HG03045 (cell line): ENCODE results near the gene KCNQ2.
"Not testable (repeated sequence)": the region's sequence is repeated elsewhere in the genome, so short reads cannot be mapped to it uniquely, and the experiment has no call there.

ENCODE experiments used
- ATAC-seq: cut with Tn5 transposase; IDR thresholded peaks from one replicate; pipeline ENCODE4 v1.9.1; 2021; ENCODE audit warnings: mild to moderate bottlenecking, moderate library complexity; ENCODE audit not compliant: unreplicated experiment

KCNQ2 gene

GRCh38 chr20:63491078-63491477 lies 18.6 kb upstream of the KCNQ2 start:
- ATAC-seq, result no peak

GRCh38 chr20:63490416-63490815 lies 18.0 kb upstream of the KCNQ2 start:
- ATAC-seq, result no peak

GRCh38 chr20:63488315-63489251 lies 16.1 kb upstream of the KCNQ2 start:
- no peak for ATAC-seq

GRCh38 chr20:63487781-63488241 lies 15.4 kb upstream of the KCNQ2 start:
- no peak for ATAC-seq

GRCh38 chr20:63487116-63487764 lies 14.8 kb upstream of the KCNQ2 start:
- no peak for ATAC-seq

- no peak for ATAC-seq
These were observed 13.9 kb upstream of the KCNQ2 start for GRCh38 chr20:63486300-63486855.

- ATAC-seq, result no peak
These were observed 12.4 kb upstream of the KCNQ2 start for GRCh38 chr20:63484651-63485403.

- ATAC-seq, result no peak
These were observed 11.8 kb upstream of the KCNQ2 start for GRCh38 chr20:63484236-63484635.

- ATAC-seq, result no peak
These were observed 11.4 kb upstream of the KCNQ2 start for GRCh38 chr20:63483834-63484233.

GRCh38 chr20:63482021-63482587 lies 9.6 kb upstream of the KCNQ2 start:
- ATAC-seq, result no peak

- no peak for ATAC-seq
These were observed 9.0 kb upstream of the KCNQ2 start for GRCh38 chr20:63481503-63481902.

GRCh38 chr20:63479695-63480419 lies 7.4 kb upstream of the KCNQ2 start:
- ATAC-seq, result not testable (repeated sequence)

- ATAC-seq, result no peak
These were observed 6.2 kb upstream of the KCNQ2 start for GRCh38 chr20:63478346-63479302.

- no peak for ATAC-seq
These were observed 5.5 kb upstream of the KCNQ2 start for GRCh38 chr20:63477944-63478343.

GRCh38 chr20:63477061-63477616 lies 4.7 kb upstream of the KCNQ2 start:
- ATAC-seq, result no peak

GRCh38 chr20:63475209-63475608 lies 2.8 kb upstream of the KCNQ2 start:
- ATAC-seq, result no peak

GRCh38 chr20:63473555-63474449 lies 1.3 kb upstream of the KCNQ2 start:
- ATAC-seq, result no peak
